H1 (cell line): ENCODE measurements around the gene NOMO2. TPM values are rescaled to one million over a fixed set of nuclear protein-coding genes. Genes with fewer than 3 reads are reported as not detected.
"Not testable (repeated sequence)": the region's sequence is repeated elsewhere in the genome, so short reads cannot be mapped to it uniquely, and the experiment has no call there.

ENCODE experiments used
- CTCF ChIA-PET: fragments of 300-600 bp; sonication (Branson Sonifier 250); formaldehyde crosslinking; loops from one replicate; lab custom pipeline; 2021; ENCODE audit not compliant: partially characterized antibody; lab: Charles Lee
- POLR2A ChIA-PET: fragments of 300-600 bp; sonication (Branson Sonifier 250); formaldehyde crosslinking; loops from one replicate; lab custom pipeline; 2021; ENCODE audit warnings: inconsistent platforms; ENCODE audit not compliant: partially characterized antibody; lab: Charles Lee
- DNase-seq, 2 experiments: peaks; one replicate each; pipeline versions ENCODE4 v3.0.0 to v3.0.0-alpha.2; 2010 to 2022; ENCODE audit warnings: low spot score in 2 of 2, low read depth in 1 of 2, mixed read lengths in 1 of 2
- FAIRE-seq: peaks from 2 replicates; lab custom pipeline; 2011; peaks lifted over from hg19 to GRCh38; lab: Jason Lieb, UNC
- H2AFZ ChIP-seq: 2 replicates; pipeline ENCODE4 v1.8.1; 2012; ENCODE audit warnings: low read length, inconsistent platforms
- H2AK5ac ChIP-seq: 2 replicates; pipeline ENCODE4 v1.6.1; 2013; ENCODE audit warnings: low read depth, low read length
- H2BK120ac ChIP-seq: replicated peaks from 2 replicates; pipeline ENCODE3; 2013; ENCODE audit warnings: low read depth, low read length, inconsistent platforms
- H2BK12ac ChIP-seq: 2 replicates; pipeline ENCODE4 v1.6.1; 2013; ENCODE audit warnings: low read depth, low read length
- H2BK15ac ChIP-seq: 2 replicates; pipeline ENCODE4 v1.6.1; 2013; ENCODE audit warnings: low read length
- H2BK20ac ChIP-seq: 2 replicates; pipeline ENCODE4 v1.6.1; 2013; ENCODE audit warnings: low read length
- H2BK5ac ChIP-seq: 2 replicates; pipeline ENCODE4 v1.6.1; 2013; ENCODE audit warnings: low read depth, low read length
- H3K14ac ChIP-seq: 2 replicates; pipeline ENCODE4 v1.6.1; 2013; ENCODE audit warnings: inconsistent platforms; ENCODE audit not compliant: insufficient read length
- H3K18ac ChIP-seq: 2 replicates; pipeline ENCODE4 v1.6.1; 2013; ENCODE audit warnings: low read length; ENCODE audit errors: extremely low read depth
- H3K23ac ChIP-seq: 2 replicates; pipeline ENCODE4 v1.6.1; 2013; ENCODE audit warnings: inconsistent platforms; ENCODE audit not compliant: insufficient read length
- H3K23me2 ChIP-seq: 2 replicates; pipeline ENCODE4 v1.6.1; 2013; ENCODE audit warnings: low read depth, low read length
- H3K27ac ChIP-seq: 2 replicates; pipeline ENCODE4 v1.6.1; 2011; ENCODE audit warnings: low read depth, low read length, inconsistent platforms
- H3K27me3 ChIP-seq, 4 experiments: replicated peaks in 1 of 4; 1 replicate in 1 of 4; 2 replicates in 3 of 4; pipeline versions ENCODE4 v1.6.1 to v1.8.1; 2011 to 2013; ENCODE audit warnings: low read length in 3 of 4, mild to moderate bottlenecking in 3 of 4, inconsistent platforms in 2 of 4, mixed read lengths in 2 of 4, moderate library complexity in 1 of 4; ENCODE audit not compliant: control insufficient read depth in 3 of 4, insufficient read depth in 3 of 4; ENCODE audit errors: extremely low read depth in 1 of 4
- H3K36me3 ChIP-seq, 4 experiments: 2 replicates each; pipeline versions ENCODE4 v1.6.1 to v1.8.1; 2011 to 2013; ENCODE audit warnings: mild to moderate bottlenecking in 4 of 4, low read length in 3 of 4, moderate library complexity in 2 of 4, control low read depth in 1 of 4, inconsistent platforms in 1 of 4; ENCODE audit not compliant: insufficient read depth in 4 of 4, control insufficient read depth in 2 of 4
- H3K4ac ChIP-seq: replicated peaks from 2 replicates; pipeline ENCODE3; 2013; ENCODE audit warnings: low read length, low read depth, mixed read lengths, inconsistent platforms; ENCODE audit not compliant: insufficient read length
- H3K4me1 ChIP-seq, 4 experiments: replicated peaks in 1 of 4; 1 replicate in 1 of 4; 2 replicates in 3 of 4; pipeline versions ENCODE4 v1.6.1 to v1.8.1; 2011 to 2013; ENCODE audit warnings: low read length in 3 of 4, inconsistent platforms in 2 of 4, mixed read lengths in 1 of 4; ENCODE audit not compliant: insufficient read depth in 4 of 4, control insufficient read depth in 3 of 4
- H3K4me2 ChIP-seq, 2 experiments: 2 replicates each; pipeline versions ENCODE4 v1.6.1 to v1.8.1; 2011 to 2013; ENCODE audit warnings: low read depth in 2 of 2, low read length in 2 of 2, control low read depth in 1 of 2, inconsistent platforms in 1 of 2, mild to moderate bottlenecking in 1 of 2; ENCODE audit not compliant: insufficient read depth in 1 of 2
- H3K4me3 ChIP-seq, 4 experiments: fragments of 200-600, 300-600 bp in 1 of 4; sonication (generic), shearing (Covaris generic), sonication (Bioruptor Twin) in 1 of 4; 2 replicates each; pipeline versions ENCODE4 v1.5.1 to v1.8.1; 2011 to 2016; ENCODE audit warnings: low read length in 4 of 4, low read depth in 3 of 4, control low read depth in 2 of 4, inconsistent platforms in 2 of 4, mild to moderate bottlenecking in 2 of 4, mixed read lengths in 1 of 4, moderate library complexity in 1 of 4; ENCODE audit not compliant: insufficient read depth in 2 of 4; ENCODE audit errors: extremely low read depth in 1 of 4
- H3K56ac ChIP-seq: replicated peaks from 2 replicates; pipeline ENCODE3; 2013; ENCODE audit warnings: low read depth, mild to moderate bottlenecking, mixed read lengths, low read length, inconsistent platforms; ENCODE audit not compliant: insufficient read length
- H3K79me1 ChIP-seq: 2 replicates; pipeline ENCODE4 v1.6.1; 2013; ENCODE audit warnings: low read depth, low read length, control low read depth
- H3K79me2 ChIP-seq, 2 experiments: 2 replicates each; pipeline versions ENCODE4 v1.6.1 to v1.8.1; 2012 to 2013; ENCODE audit warnings: low read length in 2 of 2, mild to moderate bottlenecking in 2 of 2, inconsistent platforms in 1 of 2; ENCODE audit not compliant: insufficient read depth in 2 of 2, control insufficient read depth in 1 of 2
- H3K9ac ChIP-seq, 4 experiments: replicated peaks in 1 of 4; 1 replicate in 1 of 4; 2 replicates in 3 of 4; pipeline versions ENCODE4 v1.6.1 to v1.8.1; 2011 to 2013; ENCODE audit warnings: low read depth in 3 of 4, low read length in 3 of 4, control low read depth in 2 of 4, mild to moderate bottlenecking in 2 of 4, moderate library complexity in 2 of 4, inconsistent platforms in 1 of 4; ENCODE audit errors: extremely low read depth in 1 of 4
- H3K9me3 ChIP-seq, 2 experiments: 2 replicates each; pipeline versions ENCODE4 v1.6.1 to v1.8.1; 2012 to 2013; ENCODE audit warnings: mild to moderate bottlenecking in 2 of 2, moderate library complexity in 2 of 2, control low read depth in 1 of 2, inconsistent platforms in 1 of 2, low read depth in 1 of 2, low read length in 1 of 2, mixed read lengths in 1 of 2; ENCODE audit not compliant: insufficient read depth in 2 of 2
- H4K20me1 ChIP-seq, 2 experiments: replicated peaks in 1 of 2; 2 replicates each; pipeline versions ENCODE3 to v1.8.1; 2011 to 2013; ENCODE audit warnings: inconsistent platforms in 2 of 2, low read length in 2 of 2, mild to moderate bottlenecking in 1 of 2; ENCODE audit not compliant: insufficient read depth in 2 of 2, control insufficient read depth in 1 of 2
- H4K5ac ChIP-seq: 2 replicates; pipeline ENCODE4 v1.6.1; 2013; ENCODE audit warnings: low read length, low read depth, mixed read lengths, inconsistent platforms; ENCODE audit not compliant: insufficient read length
- H4K8ac ChIP-seq: 2 replicates; pipeline ENCODE4 v1.8.0; 2013; ENCODE audit warnings: mild to moderate bottlenecking, moderate library complexity, low read length, inconsistent platforms; ENCODE audit not compliant: insufficient read depth; ENCODE audit errors: extremely low read depth
- H4K91ac ChIP-seq: replicated peaks from 2 replicates; pipeline ENCODE3; 2013; ENCODE audit warnings: low read length, mixed read lengths, inconsistent platforms; ENCODE audit not compliant: insufficient read length
- WGBS, 2 experiments: shearing (Covaris generic) in 1 of 2; methylation state at CpG; one replicate each; pipeline versions ENCODE4 v1.1.6 to v1.1.7; 2013 to 2015; ENCODE audit warnings: low lambda C conversion rate in 2 of 2, mixed read lengths in 2 of 2, inconsistent platforms in 1 of 2, low coverage in 1 of 2, missing lambda C conversion rate in 1 of 2; ENCODE audit not compliant: insufficient replicate concordance in 2 of 2, insufficient coverage in 1 of 2, insufficient read length in 1 of 2; ENCODE audit errors: extremely low coverage in 1 of 2, missing lambda C conversion rate in 1 of 2; 5-methylcytosine and 5-hydroxymethylcytosine counted together
- polyA plus RNA-seq, 7 experiments: library from polyadenylated mRNA; depleted of rRNA in 3 of 7; stranded (reverse) in 5 of 7; unstranded in 2 of 7; fragments of >200 nt in 5 of 7; fragments of 200-250 nt in 2 of 7; gene quantifications; 1 replicate in 5 of 7; 2 replicates in 1 of 7; 4 replicates in 1 of 7; pipeline versions ENCODE4 v1.2.1 to v1.2.3, GENCODE V29; 2011 to 2013; ENCODE audit warnings: missing spikeins in 2 of 7, mixed read lengths in 2 of 7
- total RNA-seq: library from RNA; stranded (reverse); fragmentation: NEBNext Ultra II Directional; extraction: Animal tissue kit (Norgen Biotek cat#: 25700); gene quantifications from 2 replicates; pipeline ENCODE4 v1.2.1, GENCODE V29; 2021

NOMO2 gene
- total and polyA plus RNA-seq, 2 of the 8 experiments (the other 6 are each of a cell fraction or from before 2014, with no cell fraction given), result 116 to 137 TPM

- H4K8ac ChIP-seq, H3K18ac ChIP-seq, H3K14ac ChIP-seq, H2BK12ac ChIP-seq, H3K4me1 ChIP-seq, H3K23ac ChIP-seq, H2BK20ac ChIP-seq, H3K9me3 ChIP-seq, H3K79me1 ChIP-seq, H4K5ac ChIP-seq, H3K23me2 ChIP-seq, H2BK5ac ChIP-seq, H3K79me2 ChIP-seq, H2BK15ac ChIP-seq, H2BK120ac ChIP-seq, H3K9ac ChIP-seq, H3K36me3 ChIP-seq, H3K56ac ChIP-seq, H2AFZ ChIP-seq, H2AK5ac ChIP-seq, H3K4me2 ChIP-seq, H3K27me3 ChIP-seq, CTCF ChIA-PET, FAIRE-seq, DNase-seq, H3K4ac ChIP-seq, H3K4me3 ChIP-seq, H4K20me1 ChIP-seq, H4K91ac ChIP-seq, H3K27ac ChIP-seq: not testable (repeated sequence)
- WGBS, 2 experiments, result 83% methylated on average over 5 of the region's 5 CpGs; no CpG with 5 or more reads in 1 of the 2 experiments
- POLR2A ChIA-PET, result interaction anchor here (0.9 kb wide), 1 partner anchor 215 kb away, joined by 3 read pairs; the partner anchor contains the start of gene ARL6IP1
Measured at GRCh38 chr16:18586560-18587540, 25.0 kb upstream of the NOMO2 start.
